ENCODE data around the gene MEAK7.

MEAK7 gene

GRCh38 chr16:84486126-84486525, 18.3 kb downstream of the MEAK7 start:
- DNase-seq = no peak

GRCh38 chr16:84485255-84486010, 19.0 kb downstream of the MEAK7 start:
- no peak for DNase-seq

- no peak for DNase-seq
These were observed 19.7 kb downstream of the MEAK7 start for GRCh38 chr16:84484579-84485254.

- DNase-seq = no peak
These were observed 20.4 kb downstream of the MEAK7 start for GRCh38 chr16:84483882-84484565.

GRCh38 chr16:84482951-84483881, 21.2 kb downstream of the MEAK7 start:
- DNase-seq = no peak

- no peak for DNase-seq
These were observed 22.2 kb downstream of the MEAK7 start for GRCh38 chr16:84482001-84482891.

- no peak for DNase-seq
These were observed 23.3 kb downstream of the MEAK7 start for GRCh38 chr16:84481051-84481735.

- no peak for DNase-seq
These were observed 24.6 kb downstream of the MEAK7 start for GRCh38 chr16:84479716-84480450.

- no peak for DNase-seq
These were observed 26.1 kb downstream of the MEAK7 start for GRCh38 chr16:84478172-84478947.

- no peak for DNase-seq
These were observed 26.8 kb downstream of the MEAK7 start for GRCh38 chr16:84477661-84478060.

- DNase-seq = no peak
These were observed 28.1 kb downstream of the MEAK7 start for GRCh38 chr16:84476401-84476800.

- DNase-seq = no peak
These were observed 28.7 kb downstream of the MEAK7 start for GRCh38 chr16:84475643-84476240.

GRCh38 chr16:84471966-84472365, 32.5 kb downstream of the MEAK7 start:
- no peak for DNase-seq

GRCh38 chr16:84471316-84471715, 33.1 kb downstream of the MEAK7 start:
- DNase-seq = no peak

- no peak for DNase-seq
These were observed 36.8 kb downstream of the MEAK7 start for GRCh38 chr16:84467709-84468108.

GRCh38 chr16:84467256-84467655, 37.2 kb downstream of the MEAK7 start:
- DNase-seq = no peak

GRCh38 chr16:84466692-84467091, 37.8 kb downstream of the MEAK7 start:
- no peak for DNase-seq

GRCh38 chr16:84465154-84465553, 39.3 kb downstream of the MEAK7 start:
- DNase-seq = no peak

- DNase-seq = no peak
These were observed 40.3 kb downstream of the MEAK7 start for GRCh38 chr16:84464116-84464515.

Data from NCI-H1436 treated with DMSO at 0.1 percent for 48 hours (cell line).